KG1 (cell line): ENCODE results near the gene PRDM12.

ENCODE experiments used
- DNase-seq: peaks from one replicate; lab custom pipeline; 2025; lab: John Stamatoyannopoulos, UW

PRDM12 gene

DNA sequence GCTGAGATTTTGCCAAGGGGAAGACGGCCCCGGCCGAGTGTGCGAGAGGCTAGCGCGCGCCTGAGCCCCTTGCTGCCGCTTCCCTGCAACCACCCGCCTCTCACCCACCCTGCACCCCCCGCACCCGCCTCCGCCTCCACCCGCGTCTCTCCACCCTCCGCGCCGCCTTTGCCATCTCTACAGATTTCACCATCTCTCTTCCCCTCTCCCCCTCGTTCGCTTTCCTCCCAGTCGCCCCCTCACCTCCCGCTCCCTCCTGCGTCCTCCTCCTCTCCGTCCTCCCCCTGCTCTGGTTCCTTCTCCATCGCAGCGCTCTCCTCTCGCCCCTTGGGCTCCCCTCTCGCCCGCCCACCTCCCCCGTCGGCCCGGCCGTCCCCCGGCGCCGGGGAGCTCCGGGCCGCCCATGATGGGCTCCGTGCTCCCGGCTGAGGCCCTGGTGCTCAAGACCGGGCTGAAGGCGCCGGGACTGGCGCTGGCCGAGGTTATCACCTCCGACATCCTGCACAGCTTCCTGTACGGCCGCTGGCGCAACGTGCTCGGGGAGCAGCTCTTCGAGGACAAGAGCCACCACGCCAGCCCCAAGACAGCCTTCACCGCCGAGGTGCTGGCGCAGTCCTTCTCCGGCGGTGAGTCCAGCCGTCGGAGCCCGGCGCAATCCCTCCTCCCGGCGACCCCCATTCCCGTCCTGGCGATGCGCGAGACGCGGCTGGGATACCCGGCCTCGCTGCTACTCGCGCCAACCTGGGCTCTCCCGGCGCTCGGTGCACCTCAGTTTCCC lies at the start of gene PRDM12:
TSS of gene PRDM12 (plus strand) at position 344 of the 778 bp plus-strand sequence. CDS start at position 404, 60 bp downstream.
- DNase-seq: no peak

DNA sequence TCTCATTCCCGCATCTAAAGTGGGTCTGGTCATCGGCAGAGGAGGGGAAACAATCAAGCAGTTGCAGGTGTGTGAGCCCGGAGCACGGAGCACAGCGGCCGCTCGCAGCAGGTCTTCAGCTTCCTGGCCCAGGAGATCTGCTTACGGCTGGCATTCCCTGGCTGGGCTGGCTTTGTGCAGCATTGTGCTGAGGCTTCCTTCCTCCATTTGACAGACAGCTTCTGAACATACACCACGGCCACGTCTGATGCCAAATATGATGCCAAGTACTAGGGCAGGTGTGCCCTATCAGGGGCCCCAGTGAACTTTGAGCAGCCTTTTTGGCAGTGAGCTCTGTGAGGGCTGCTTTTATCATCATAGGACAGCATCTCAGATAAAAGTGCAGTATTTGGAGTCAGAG lies 47.9 kb upstream of the PRDM12 start:
- no peak for DNase-seq

DNA sequence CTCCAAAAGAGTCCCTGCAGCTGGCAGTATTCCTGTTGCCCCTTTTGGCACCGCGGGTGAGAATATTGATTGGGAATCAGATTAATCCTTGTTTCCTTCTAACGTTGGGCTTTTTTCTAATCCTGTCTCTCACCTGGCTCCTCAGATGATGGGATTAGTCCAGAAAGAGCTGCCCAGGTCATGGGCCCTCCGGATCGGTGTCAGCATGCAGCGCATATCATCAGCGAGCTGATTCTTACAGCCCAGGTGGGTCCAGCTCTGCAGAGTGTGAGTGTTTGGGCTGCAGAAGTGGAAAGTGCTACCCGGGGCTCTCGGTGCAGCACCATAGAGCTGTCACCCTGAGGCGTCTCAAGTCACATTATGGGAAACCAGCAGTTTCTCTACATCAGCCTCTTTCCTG lies 40.9 kb upstream of the PRDM12 start:
- DNase-seq: no peak

DNA sequence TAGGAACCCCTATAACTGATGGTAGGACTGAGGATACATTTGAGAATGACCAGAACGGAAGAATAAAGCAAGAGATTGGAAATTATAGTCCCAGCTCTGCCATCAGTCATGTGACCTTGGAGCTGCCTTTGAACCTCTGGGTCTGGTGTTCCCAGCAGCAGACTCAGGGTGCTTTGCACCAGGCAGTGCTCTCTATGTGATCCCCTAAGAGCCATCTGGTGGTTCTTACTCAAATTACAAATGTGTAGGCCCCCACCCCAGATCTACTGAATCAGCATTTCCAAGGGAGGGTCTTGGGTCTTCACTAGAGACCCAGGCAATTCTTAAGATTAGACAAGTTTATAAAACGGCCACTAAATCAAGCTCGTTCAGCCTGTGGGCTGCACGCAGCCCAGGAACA lies 40.2 kb upstream of the PRDM12 start:
- DNase-seq: no peak

DNA sequence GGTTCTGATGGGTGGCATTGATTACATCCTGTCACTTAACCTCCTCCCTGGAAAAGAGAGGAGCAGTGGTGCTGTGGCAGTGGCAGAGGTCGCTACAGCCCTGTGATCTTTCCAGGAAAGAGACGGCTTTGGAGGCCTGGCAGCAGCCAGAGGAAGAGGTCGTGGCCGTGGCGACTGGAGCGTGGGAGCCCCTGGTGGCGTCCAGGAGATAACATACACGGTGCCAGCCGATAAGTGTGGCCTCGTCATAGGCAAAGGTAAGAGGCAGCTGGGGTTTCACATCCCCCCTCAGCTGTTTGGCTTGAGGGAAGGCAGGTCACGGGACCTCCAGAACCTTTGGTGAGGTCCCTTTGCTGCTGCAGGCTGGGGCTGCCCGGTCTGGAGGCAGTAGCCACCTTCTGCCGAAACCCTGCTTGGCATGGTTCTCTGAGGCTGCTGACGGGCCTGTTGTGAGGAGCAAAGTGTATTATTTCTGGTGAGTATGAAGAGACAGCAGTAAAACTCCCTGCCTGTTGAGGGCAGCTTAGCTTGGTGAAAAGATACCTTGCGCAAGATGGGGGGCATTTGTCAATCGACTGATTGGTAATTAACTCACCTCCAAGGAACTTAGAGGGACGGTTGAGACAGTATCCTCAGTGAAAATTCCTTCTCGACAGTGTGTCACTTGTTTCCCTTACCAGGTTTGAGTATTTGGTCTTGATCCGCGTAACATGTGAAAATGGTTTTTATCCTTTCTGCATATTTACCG lies 38.0 kb upstream of the PRDM12 start:
- no peak for DNase-seq

DNA sequence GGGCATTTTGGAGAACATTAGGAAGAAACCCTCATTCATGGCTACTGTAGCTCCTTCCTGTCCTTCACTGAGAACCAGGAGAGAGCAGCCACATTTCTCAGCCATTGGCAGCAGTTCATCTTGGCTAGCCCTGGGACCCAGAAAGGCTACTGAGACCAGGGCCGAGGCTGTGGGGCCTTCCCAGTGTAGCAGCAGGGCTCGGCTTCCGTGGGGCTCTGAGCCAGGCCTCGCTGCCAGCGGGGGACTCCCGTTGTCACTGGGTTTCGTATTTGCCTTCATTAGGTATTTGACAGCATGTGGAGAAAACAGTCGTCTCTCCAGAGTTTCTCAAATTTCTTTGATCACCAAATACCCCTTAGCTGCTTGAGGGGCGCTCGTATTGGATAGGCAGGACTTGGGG lies 37.3 kb upstream of the PRDM12 start:
- no peak for DNase-seq

DNA sequence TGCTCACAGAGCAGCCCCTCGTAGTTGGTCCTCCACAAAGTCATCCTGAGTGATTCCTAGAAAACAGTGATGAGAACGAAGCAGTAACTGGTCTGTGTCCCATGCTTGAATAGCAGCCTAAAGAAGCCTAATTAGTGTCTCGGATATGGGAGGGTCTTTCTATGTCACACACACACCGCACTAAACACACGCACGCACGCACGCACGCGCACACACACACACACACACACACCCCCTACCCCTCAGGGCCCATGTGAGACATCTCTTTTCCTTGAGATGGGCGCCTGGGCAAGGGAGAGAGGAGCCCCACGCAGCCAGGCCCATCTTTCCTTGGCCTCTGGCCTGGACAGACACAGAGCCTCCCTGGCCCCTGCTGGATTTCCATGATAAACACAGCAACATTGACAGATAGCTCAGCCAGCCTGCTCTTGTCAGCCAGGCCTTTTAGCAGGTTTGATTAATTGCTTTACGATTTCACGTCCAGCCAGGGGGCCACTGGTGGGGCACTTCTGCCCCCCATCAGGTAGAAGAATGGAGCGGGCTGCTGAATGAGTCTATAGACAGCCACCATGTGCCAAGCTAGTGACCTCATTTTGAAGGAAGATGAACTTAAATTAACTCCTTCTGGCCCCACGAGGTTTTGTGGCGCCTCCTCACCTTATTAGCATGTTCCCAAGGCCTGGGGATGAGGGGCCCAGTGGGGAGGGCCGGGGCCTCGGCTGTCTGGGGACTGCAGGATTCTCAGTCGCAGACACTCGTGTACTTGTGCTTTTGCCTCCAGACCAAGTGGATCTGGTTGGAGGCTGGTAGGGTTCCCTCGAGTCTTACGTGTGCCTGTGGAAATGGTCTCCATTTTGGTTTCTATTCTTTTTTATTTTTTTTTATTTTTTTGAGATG lies 36.2 kb upstream of the PRDM12 start:
- DNase-seq: no peak

DNA sequence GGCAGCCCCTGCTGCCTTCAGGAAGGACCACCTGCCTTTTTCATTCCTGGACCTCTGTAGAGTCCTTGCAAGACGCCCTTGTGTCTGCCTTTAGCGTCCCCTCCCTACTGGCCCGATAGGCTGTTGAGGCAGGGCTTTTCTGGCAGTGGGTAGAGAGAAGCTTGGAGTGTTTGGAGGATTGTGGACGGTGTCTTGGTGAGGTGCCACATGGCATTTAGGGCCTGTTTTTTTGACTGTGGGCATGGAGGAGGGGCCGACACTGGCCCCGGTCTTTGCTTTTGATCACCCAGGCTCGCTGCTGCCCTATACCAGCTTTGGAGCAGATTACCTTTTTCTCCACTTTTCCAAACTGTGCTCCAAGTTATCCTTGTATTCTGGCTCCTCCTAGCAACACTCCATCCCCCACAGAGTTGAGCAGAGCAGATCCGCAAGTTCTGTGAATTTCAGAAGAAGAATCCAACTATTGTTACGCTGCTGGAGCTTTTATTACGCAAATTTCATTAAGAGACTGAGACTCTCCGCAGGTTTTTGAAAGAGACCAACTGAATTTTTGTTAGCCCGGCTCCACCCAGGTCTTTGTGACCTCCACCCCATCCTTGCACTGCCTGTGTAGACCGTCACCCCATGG lies 34.8 kb upstream of the PRDM12 start:
- DNase-seq: no peak

DNA sequence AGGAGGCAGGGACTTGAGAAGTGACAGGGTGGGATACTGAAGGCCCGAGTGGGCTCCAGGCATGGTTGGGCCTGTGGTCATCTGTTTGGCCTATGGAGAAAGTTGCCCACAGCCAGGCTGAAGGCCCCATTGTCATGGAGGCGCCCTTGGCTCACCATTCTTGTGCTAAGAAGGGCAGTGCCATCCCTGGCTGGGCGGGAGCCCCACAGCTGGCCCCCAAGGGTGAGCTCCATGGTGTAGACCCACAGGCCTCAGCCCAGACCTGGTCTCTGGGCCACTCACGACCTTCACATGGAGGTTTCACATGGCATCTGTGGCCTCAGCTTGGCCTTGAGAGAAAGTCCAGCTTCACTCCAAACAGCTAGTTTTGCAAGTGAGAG lies 34.3 kb upstream of the PRDM12 start:
- DNase-seq: no peak

DNA sequence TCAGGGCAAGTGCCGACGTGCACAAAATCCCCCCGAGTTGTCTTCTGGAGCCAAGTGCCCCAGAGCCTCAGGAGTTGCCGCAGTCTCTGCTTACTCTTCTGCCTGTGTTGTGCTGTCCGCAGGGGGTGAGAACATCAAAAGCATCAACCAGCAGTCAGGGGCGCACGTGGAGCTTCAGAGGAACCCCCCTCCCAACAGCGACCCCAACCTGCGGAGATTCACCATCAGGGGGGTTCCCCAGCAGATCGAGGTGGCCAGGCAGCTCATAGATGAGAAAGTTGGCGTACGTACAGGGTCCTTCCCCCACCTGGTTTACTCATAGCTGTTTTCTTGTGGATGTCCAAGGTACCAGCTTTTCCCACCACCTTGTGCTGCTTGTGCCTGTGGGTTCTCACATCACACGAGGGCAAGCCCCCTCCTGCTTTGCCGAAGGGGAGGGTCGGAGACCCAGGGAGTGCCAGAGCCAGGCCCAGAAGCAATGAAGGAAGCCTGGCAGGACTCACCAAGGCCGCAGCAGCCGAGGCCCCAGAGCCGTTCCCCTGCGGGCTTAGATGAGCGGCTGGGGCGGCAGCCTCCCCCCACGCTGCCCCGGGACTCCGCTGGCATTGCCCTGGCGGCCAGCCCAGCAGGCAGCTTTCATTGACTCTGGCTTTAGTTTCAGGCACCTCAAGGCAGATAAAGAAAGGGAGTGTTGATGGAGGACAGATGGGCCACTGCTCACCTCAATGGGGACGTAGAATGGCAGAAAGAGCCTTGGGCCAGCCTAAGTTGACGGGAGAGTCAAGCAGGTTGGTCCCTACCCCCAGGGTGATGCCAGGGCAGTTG lies 33.7 kb upstream of the PRDM12 start:
- DNase-seq: no peak

DNA sequence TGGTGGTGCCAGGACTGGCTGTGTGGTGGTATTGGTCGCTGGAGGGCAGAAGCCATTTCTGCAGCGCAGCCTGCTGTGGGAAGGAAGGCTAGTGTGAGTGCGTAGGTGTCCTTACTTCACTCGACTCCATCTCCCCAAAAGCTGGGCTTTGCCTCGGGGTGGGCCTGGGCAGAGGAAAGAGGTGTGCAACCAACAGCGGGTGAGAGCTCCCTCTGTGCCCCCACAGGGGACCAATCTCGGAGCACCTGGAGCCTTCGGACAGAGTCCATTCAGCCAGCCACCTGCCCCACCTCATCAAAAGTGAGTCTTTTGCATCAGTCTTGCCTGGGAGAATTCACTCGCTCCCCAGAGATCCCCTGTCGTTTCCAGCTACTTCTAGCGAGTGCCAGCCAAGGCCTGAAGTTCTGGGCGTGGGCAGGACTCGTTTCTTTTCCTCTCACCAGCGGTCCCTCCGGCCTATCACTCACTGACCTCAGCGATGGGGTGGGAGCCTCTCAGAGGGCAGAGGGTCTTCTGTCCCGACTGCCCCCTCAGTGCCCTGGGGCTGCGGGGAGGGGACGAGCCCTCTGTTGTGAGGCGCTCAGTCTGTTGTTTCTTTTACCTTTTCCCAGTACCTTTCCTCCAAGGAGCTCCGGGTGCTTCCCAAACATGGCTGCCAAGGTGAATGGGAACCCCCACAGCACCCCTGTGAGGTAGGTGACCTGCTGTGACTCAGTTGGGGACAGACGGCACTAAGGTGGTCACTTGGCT lies 32.9 kb upstream of the PRDM12 start:
- no peak for DNase-seq

DNA sequence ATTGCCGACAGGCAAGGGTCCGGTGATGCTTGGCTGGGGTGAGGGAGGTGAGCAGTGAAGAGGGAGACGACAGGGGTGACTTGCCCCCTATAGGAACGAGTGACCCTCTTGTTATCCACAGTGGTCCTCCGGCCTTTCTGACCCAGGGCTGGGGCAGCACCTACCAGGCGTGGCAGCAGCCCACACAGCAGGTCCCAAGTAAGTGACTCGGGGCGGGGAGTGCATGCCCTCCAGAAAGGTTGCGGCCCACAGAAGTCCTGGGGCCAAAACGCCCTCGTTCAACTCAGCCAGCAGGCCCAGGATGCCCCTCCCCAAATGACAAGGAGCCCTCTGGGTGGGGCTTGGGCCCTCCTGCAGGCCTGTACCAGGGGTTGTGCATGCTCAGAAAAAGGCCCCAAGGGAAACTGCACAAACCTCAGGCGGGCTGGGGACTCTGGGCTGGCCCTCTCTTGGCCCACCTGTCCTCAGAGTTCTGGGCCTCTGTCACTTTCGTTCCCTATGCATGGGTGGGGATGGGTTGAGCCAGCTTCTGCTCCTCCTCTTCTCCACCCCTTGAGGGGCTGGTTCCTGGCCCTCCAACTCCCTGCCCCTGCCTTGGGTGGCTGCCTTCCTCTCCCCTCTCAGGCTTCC lies 32.2 kb upstream of the PRDM12 start:
- no peak for DNase-seq

DNA sequence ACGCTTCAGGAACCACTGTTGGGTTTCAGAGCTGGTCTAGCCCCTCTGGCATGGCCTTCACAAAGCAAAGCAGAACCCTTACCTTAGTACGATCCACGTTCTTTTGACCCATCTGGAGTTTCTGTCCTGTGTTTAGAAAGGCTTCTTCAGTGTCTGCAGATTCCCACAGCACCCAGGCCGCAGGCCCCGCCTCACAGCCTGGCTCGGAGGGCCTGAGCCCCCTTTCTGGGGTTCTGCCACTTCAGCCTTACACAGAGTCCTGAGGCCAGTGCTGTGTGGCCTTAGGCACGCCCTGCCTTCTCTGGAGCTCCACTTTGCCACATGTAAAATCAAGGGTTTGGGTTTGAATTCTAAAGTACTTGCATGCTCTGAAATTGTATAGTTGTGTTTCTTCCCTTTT lies 31.6 kb upstream of the PRDM12 start:
- no peak for DNase-seq

DNA sequence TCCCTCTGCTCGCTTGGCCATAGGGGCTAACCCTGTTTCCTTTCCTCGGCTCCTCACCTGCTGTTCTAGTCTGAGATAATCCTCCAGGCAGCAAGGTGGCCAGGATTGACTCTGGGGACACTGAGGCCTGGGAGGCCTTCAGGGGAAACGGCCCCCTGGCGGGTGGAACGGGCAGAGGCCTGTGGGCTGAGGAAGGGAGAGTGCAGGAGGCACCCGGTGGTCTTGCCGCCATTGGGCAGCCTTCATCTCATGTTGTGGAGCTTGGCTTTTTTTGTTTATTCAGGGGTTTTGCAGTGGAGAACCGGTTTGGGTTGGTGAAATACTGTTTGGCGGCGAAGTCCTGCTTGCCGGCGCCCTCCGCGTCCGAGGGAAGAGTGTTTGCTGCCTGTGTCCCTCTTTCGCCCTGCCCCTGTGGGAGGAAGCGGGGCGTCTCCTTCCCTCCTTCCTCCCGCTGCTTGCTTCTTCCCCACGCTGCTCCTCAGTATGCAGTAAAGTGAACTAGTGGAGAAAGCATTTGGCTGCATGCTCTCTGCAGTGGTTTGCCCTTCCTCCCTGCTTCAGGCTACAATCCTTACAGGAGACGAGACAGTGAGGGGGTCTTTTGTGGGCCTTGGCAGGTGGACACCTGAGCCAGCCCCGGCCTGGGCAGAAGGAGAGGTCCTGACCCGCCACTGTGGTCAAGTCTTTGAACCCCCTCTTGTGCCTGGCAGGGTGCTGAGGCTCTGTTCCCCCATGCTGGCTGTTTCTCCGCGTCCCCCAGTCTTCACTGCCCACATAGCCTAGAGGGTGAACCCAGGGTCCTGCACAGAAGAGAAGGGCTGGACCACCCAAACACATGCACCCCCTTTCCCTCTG lies 30.8 kb upstream of the PRDM12 start:
- no peak for DNase-seq

DNA sequence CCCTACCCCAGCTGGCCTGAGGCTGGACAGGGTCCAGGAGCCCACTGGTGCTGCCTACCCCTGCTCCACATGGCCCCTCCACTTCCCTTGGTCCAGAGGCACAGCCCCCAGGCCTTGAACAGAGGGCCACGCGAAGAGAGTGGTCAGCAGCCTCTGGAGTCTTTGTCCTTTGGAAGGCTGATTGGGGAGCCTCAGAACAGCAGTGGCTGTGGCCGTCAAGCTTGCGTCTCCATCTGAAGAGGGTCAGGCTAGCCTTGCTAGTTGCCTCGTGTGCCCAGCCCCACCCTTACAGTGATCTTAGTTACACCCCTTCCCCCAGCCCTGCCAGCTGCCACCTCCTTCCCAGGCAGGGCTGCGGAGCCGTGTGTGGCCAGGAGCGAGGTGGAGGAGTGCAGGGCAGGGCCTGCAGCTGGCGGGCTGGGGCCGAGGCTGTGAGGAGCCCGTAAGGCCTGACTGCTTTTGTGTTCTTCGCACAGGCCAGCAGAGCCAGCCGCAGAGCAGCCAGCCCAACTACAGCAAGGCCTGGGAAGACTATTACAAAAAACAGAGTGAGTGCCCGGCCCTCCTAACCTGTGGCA lies 30.1 kb upstream of the PRDM12 start:
- no peak for DNase-seq

DNA sequence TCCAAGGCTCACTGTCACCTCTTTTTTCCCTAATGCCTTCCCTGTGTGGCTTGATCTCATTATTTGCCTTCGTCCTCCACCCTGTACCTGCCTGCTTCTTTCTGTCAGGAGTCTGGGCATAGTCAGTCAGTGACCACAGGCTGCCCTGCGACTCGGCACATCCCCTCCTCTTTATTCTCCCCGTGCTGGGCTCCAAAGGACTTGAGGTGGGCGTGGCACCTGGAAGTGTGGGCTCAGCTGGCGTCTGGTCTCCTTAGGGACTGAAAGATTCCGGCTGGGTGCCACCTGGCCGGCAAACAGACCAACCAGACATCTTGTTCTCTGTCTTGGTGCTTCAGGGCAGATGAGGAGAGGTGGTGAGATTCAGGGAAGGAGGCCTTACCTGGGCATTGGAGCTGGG lies 29.6 kb upstream of the PRDM12 start:
- no peak for DNase-seq

DNA sequence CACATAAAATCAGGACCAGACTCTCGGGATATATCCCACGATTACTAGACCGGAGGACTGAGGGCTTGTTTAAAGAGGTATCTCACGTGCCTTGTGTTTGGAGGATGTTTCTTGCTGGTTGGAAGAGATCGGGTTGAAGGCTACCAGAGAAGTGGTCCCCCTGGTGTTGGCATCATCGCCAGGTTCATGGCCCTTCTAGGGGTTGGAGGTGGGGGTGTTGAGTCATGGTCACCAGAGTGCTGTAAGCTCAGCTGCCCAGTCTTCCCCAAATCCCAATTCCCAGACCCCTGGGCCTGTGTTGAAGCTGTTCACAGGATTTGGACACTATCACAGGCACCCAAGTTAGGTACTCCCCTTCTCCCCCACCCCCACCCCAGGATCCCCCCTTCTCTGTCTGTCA lies 29.1 kb upstream of the PRDM12 start:
- DNase-seq: no peak

DNA sequence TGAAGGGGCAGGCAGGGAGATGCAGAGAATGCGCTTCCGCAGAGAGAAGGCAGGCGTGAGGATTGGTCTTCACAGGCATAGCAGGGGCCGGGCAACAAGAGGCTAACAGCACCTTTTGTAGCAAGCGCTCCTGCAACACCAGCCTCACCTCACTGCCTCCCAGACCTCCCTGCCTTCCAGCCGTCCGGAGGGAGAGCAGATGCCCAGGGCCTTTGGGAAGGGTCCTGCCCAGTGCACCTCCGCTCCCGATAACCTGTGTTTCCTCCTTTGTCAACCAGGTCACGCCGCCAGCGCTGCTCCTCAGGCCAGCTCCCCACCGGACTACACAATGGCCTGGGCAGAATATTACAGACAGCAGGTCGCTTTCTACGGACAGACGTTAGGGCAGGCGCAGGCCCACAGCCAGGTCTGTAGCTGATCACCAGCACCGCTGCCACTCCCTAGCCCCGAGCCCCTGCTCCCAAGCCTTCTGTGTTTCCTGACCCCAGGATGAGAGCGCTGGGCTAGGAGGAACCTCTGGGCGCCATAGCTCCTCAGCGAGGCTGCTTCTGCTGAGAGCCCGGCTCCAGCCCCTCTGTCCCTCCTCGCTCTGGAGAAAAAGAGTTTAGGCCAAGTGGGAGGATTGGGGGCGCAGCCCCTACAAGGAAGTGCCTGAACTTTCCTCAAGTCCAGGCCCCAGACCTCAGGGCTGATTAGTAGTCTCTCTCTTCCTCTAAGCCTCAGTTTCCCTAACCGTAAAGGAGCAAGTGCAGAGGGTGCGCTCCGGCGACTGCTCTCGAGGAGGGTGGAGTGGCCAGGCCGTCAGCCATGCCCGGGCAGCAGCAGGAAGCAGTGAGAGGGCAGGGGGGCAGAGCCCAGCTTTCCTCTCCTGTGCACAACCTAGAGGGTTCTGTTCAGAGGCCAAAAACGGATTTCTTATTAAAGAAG lies 28.4 kb upstream of the PRDM12 start:
- no peak for DNase-seq
